AG08395 (cell line): Measurements from ENCODE around the gene XRN1.

ENCODE experiments used
- DNase-seq: peaks from one replicate; pipeline ENCODE4 v3.0.0; 2012; ENCODE audit warnings: mixed read lengths, low spot score

XRN1 gene

DNA sequence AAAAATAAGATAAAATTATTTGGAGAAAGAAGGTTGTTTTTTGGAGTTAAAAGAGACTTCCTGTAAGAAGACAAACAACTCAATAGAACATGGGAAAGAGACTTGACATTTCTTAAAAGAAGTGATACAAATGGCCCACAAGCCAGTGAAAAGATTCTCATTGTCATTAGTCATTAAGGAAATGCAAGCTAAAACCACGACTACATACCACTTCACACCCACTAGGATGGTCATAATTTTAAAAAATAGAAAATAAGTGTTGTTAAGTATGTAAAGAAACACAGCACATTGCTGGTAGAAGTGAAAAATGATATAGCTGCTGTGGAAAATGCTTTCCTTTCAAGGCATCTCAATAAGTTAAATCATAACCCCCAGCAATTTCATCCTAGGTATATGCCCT lies 178.1 kb downstream of the XRN1 start:
- DNase-seq, result no peak

DNA sequence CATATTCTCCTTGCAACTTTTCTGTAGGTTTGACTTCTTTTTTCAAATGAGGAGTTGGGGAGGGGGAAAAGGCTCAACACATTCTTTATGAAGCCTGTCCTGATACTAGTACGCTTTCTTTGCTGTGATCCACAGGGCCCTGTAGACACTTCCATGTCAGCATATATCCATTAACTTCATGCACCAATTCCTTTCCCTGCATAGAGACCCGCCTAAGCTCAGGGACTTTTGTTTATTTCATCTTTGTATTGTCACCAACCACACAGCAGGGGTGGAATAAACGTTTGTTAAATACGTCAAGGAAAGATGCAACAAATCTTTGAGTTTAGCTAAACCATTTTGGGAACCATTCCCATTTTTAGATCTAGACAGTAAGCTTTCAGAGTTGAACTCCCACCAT lies 179.4 kb downstream of the XRN1 start:
- no peak for DNase-seq

DNA sequence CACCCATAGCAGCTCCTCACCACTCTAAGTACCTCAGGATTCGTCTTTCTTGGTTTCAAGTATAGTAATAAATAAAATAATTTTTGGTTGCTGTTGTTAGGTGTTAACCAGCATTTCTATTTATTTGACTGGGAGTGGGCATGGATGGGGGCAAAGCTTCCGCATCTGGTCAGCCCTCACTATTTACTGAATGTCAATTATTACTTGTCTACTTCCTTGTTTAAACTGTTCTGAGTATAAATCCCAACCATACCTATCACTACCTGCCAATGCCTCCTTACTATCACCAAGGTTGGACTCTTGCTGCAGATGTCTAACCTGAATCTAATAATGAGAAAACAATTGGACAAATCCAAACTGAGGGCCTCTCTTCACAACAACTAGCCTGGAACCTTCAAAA lies 180.6 kb downstream of the XRN1 start:
- no peak for DNase-seq

GRCh38 chr3:142263112-142263511 lies 184.7 kb downstream of the XRN1 start:
- no peak for DNase-seq

- no peak for DNase-seq
Observed at GRCh38 chr3:142259359-142259758, 188.5 kb downstream of the XRN1 start.

DNA sequence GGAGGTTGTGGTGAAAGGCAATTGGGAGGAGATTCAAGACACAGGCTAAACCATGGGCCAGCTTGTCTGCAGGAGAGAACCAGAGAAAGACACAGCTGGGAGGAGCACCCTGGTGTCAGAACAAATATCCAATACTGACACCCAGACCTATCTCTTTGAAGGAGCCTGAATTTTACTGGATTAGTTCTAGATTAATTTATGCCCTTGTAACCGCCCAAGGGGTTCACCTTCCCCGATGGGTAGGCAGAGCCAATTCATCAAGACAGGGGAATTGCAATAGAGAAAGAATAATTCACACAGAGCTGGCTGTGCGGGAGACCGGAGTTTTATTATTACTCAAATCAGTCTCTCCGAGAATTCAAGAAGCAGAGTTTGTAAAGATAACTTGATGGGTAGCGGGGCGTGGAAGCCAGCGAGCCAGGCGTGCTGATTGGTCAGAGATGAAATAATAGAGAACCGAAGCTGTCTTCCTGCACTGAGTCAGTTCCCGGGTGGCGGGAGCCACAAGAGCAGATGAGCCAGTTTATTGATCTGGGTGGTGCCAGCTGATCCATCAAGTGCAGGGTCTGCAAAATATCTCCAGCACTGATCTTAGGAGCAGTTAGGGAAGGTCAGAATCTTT lies 191.0 kb downstream of the XRN1 start:
- DNase-seq, result no peak
